BLaER1 treated with 17β-estradiol and CSF1 and Interleukin-3, amounts not matched to agents 10 nM and 100 nM (cell line): ENCODE results near the gene ITPKC.
A peak's percentile ranks its signal among the peaks of the same experiment; 100 is the strongest.

Experiments
- H3K27ac ChIP-seq, 11 experiments: shearing (Covaris generic); formaldehyde crosslinking; 2 replicates each; pipeline ENCODE4 v1.8.1; 2022
- H3K27me3 ChIP-seq, 11 experiments: shearing (Covaris generic); formaldehyde crosslinking; 2 replicates each; pipeline ENCODE4 v1.8.1; 2022
- H3K36me3 ChIP-seq, 11 experiments: shearing (Covaris generic); formaldehyde crosslinking; 2 replicates each; pipeline ENCODE4 v1.8.1; 2022
- H3K4me1 ChIP-seq, 10 experiments: shearing (Covaris generic); formaldehyde crosslinking; 2 replicates each; pipeline ENCODE4 v1.8.1; 2022
- H3K4me2 ChIP-seq, 11 experiments: shearing (Covaris generic); formaldehyde crosslinking; 2 replicates each; pipeline ENCODE4 v1.8.1; 2022
- H3K4me3 ChIP-seq, 10 experiments: shearing (Covaris generic); formaldehyde crosslinking; 2 replicates each; pipeline ENCODE4 v1.8.1; 2022
- H3K9ac ChIP-seq, 11 experiments: shearing (Covaris generic); formaldehyde crosslinking; 2 replicates each; pipeline ENCODE4 v1.8.1; 2022
- H3K9me3 ChIP-seq, 11 experiments: shearing (Covaris generic); formaldehyde crosslinking; replicated peaks in 1 of 11; 2 replicates each; pipeline ENCODE4 v1.8.1; 2022
- H4K20me1 ChIP-seq, 11 experiments: shearing (Covaris generic); formaldehyde crosslinking; 2 replicates each; pipeline ENCODE4 v1.8.1; 2022
- Cebpa-rat ChIP-seq, 11 experiments: shearing (Covaris generic); IDR thresholded peaks; 2 replicates each; pipeline ENCODE4 v1.8.1; 2022

The ITPKC gene

DNA sequence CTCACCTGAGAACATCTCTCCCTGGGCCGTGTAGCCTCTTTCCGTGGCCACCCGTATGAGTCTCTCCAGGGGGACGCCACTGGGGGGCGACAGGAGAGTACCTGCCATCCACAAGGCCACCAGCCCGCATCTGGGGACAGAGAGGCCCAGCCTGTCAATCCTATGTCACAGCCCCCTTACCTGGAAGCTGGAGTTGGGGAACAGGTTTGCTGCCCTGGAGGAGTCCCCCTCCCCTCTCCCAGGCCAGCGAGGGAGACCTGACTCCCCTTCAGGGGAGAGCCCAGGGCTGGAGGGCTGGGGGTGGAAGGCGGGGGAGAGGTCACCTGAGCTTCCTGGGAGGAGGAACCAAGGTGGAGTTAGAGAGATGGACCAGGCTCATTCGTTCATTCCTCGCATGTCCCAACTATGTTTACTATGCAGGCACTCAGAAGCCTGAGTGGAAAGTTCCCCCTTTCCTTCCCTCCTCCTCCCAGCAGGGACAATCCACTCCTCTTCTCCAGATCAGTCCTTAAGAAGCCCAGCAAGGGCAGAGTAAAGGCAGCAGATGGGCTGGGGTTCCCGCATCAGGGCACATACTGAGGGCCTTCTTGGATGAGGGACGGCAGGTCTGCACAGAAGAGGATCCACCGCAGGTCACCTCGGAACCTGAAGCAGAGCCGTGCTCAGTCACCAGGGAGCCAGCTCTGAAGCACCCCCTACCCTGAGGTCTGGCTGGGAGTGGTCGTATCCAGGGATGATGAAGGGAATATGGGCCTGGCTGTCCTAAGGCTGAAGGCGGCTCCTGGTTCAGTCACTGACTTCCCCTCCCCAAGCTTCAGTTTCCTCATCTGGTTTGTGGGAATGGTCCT is 27.9 kb downstream of the ITPKC start:
- Histone ChIP-seq H3K9me3 (no peaks in the 10 kb centered on the region), H3K9ac (no peak overlapping the region; a peak in 3 of 22 replicates), H3K27me3 (no peaks in the 10 kb centered on the region), H3K4me1 (peaks cover 15 to 34% (median 24%) of the 10 kb centered on the region in 10 experiments), H3K4me3 (no peak overlapping the region), H3K36me3 (peaks cover 0 to 22% (median 3%) of the 10 kb centered on the region in 11 experiments; a peak in 8 of 22 replicates), H3K4me2 (no peak overlapping the region), H4K20me1 (no peaks in the 10 kb centered on the region), H3K27ac (no peak overlapping the region)
- TF ChIP-seq Cebpa-rat (IDR thresholded peaks at IDR 0.05), result no peak

GRCh38 chr19:40745402-40745780 is 28.5 kb downstream of the ITPKC start:
- H3K36me3 ChIP-seq, result peaks cover 0 to 16% (median 0%) of the 10 kb centered on the region in 11 experiments; a peak in 5 of 22 replicates
- no peak overlapping the region for H3K9ac ChIP-seq
- H3K4me3 ChIP-seq, result no peak overlapping the region
- 0 out of 22 replicates have a peak, but pooled peaks of 2 of the 11 experiments have one; percentile 10 to 27 for TF ChIP-seq Cebpa-rat (IDR thresholded peaks at IDR 0.05)
- no peaks in the 10 kb centered on the region for H4K20me1 ChIP-seq
- no peak overlapping the region; a peak in 1 of 22 replicates for H3K4me2 ChIP-seq
- H3K27me3 ChIP-seq, result no peaks in the 10 kb centered on the region
- no peak overlapping the region for H3K27ac ChIP-seq
- H3K9me3 ChIP-seq, result no peaks in the 10 kb centered on the region
- H3K4me1 ChIP-seq, result peaks cover 19 to 37% (median 26%) of the 10 kb centered on the region in 10 experiments

- Histone ChIP-seq H3K27me3 (no peaks in the 10 kb centered on the region), H3K9me3 (no peaks in the 10 kb centered on the region), H3K4me1 (peaks cover 23 to 41% (median 31%) of the 10 kb centered on the region in 10 experiments), H4K20me1 (peaks cover 0 to 9% (median 3%) of the 10 kb centered on the region in 11 experiments; a peak in 10 of 22 replicates), H3K4me3 (no peak overlapping the region), H3K9ac (no peak overlapping the region), H3K36me3 (peaks cover 0 to 13% (median 4%) of the 10 kb centered on the region in 11 experiments; a peak in 6 of 22 replicates), H3K27ac (no peak overlapping the region; a peak in 1 of 22 replicates), H3K4me2 (peak overlapping the region in 3 of 11 experiments; percentile 93 to 96 (median 95); a peak in 2 of 22 replicates)
- no peak for TF ChIP-seq Cebpa-rat (IDR thresholded peaks at IDR 0.05)
These were observed 30.6 kb downstream of the ITPKC start for GRCh38 chr19:40747536-40747935.

DNA sequence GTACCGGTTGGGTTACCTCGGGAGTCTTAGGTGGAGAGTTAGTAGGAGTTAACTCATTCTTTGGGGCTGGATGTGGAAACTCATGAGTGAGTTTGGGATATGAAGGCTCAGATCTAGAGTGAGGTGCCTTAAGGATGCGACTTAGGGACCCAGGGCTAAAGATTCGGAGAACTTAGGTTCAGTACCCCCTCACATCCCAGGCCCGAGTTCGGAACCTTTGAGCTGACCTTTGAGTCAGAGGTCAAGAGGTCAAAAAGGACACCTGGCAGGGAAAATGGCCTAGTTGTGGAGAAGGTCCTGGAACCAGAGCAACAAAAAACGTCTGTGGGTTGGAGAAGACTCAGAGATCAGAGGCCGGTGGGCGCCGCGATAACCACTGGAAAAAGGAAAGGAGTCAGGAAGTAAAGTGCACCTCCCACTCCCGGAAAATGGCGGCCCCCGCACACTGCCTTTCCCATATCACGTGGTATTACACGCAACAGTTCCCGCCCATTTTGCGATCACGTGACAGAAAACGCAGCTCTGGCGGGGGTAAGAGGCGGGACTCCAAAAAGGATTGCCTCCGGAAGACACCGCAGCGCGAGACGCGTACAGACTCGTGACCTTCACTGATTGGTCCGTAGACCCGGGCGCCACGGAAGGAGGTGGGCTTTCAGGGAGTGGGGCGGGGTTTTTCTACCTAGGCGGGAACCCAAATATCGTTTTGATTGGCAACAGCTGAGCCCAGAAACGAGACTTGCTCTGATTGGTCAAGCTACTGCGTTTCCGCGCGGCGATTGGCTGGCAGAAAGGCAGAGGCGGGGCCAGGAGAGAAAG is 33.4 kb downstream of the ITPKC start, which contains the start of gene ACTMAP:
Gene ACTMAP, minus strand, starts transcription at position 420 of the 816 bp plus-strand sequence. CDS start 674 bp downstream, outside the sequence.
- Histone ChIP-seq H3K9ac (peak within 1 kb of the TSS; percentile 89 to 98 (median 96)), H3K27ac (peak within 1 kb of the TSS; percentile 90 to 98 (median 97)), H3K27me3 (no peaks in the 10 kb centered on the region), H3K4me1 (peaks cover 49 to 62% (median 56%) of the 10 kb centered on the region in 10 experiments), H3K4me3 (peak within 1 kb of the TSS; percentile 65 to 87 (median 80)), H3K4me2 (peak within 1 kb of the TSS; percentile 91 to 98 (median 94)), H3K9me3 (no peaks in the 10 kb centered on the region), H4K20me1 (peaks cover 14 to 37% (median 29%) of the 10 kb centered on the region in 11 experiments; a peak in 21 of 22 replicates), H3K36me3 (peaks cover 2 to 32% (median 27%) of the 10 kb centered on the region in 11 experiments; a peak in 20 of 22 replicates)
- TF ChIP-seq Cebpa-rat (IDR thresholded peaks at IDR 0.05), result no peak

DNA sequence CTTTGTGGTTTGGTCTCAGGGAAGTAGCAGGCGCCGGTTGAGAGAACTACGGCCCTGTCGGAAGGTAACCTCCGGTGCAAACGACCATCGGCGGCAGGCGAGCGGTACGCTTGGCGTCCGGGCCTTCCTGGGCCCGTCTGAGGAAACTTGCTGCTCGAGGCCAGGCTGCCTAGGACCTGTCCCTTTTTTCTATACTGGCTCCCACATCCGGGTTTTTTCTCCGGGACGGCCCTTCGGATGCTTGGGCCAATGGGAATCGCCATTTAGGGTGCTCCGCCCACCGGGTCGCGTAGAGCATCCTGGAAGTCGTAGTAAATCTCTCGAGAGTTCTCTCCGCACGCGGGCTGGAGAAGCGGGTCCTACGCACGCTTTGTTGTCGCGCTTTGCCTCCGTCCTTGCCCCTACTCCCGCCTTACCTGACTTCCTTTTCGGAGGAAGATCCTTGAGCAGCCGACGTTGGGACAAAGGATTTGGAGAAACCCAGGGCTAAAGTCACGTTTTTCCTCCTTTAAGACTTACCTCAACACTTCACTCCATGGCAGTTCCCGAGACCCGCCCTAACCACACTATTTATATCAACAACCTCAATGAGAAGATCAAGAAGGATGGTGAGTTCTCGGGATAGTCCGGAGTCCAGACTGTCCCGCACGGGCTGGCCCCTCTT is 34.1 kb downstream of the ITPKC start, which contains the start of gene SNRPA:
Gene SNRPA, plus strand, starts transcription at position 330 of the 664 bp plus-strand sequence. Its CDS starts 206 bp downstream, at position 536.
- Histone ChIP-seq H3K9me3 (no peaks in the 10 kb centered on the region), H3K4me2 (peak within 1 kb of the TSS; percentile 91 to 98 (median 94)), H3K36me3 (peaks cover 9 to 39% (median 35%) of the 10 kb centered on the region in 11 experiments; a peak in 21 of 22 replicates), H3K4me1 (peaks cover 56 to 69% (median 62%) of the 10 kb centered on the region in 10 experiments), H4K20me1 (peaks cover 21 to 44% (median 36%) of the 10 kb centered on the region in 11 experiments; a peak in 21 of 22 replicates), H3K9ac (peak within 1 kb of the TSS; percentile 89 to 98 (median 96)), H3K4me3 (peak within 1 kb of the TSS; percentile 65 to 87 (median 80)), H3K27me3 (no peaks in the 10 kb centered on the region), H3K27ac (peak within 1 kb of the TSS; percentile 90 to 98 (median 97))
- TF ChIP-seq Cebpa-rat (IDR thresholded peaks at IDR 0.05), result no peak

- TF ChIP-seq Cebpa-rat (IDR thresholded peaks at IDR 0.05), result no peak
- Histone ChIP-seq H3K36me3 (peaks cover 22 to 53% (median 47%) of the 10 kb centered on the region in 11 experiments), H3K9ac (peak overlapping the region; percentile 89 to 98 (median 96)), H3K4me3 (peak overlapping the region; percentile 65 to 87 (median 80)), H4K20me1 (peaks cover 34 to 57% (median 50%) of the 10 kb centered on the region in 11 experiments; a peak in 21 of 22 replicates), H3K9me3 (no peaks in the 10 kb centered on the region), H3K27ac (peak overlapping the region; percentile 90 to 98 (median 97)), H3K4me2 (peak overlapping the region; percentile 76 to 94 (median 89)), H3K27me3 (no peaks in the 10 kb centered on the region), H3K4me1 (peaks cover 66 to 82% (median 72%) of the 10 kb centered on the region in 10 experiments)
These were observed 35.4 kb downstream of the ITPKC start for GRCh38 chr19:40752257-40752781.

GRCh38 chr19:40754611-40755247 is 37.8 kb downstream of the ITPKC start:
- peak overlapping the region; percentile 41 to 67 (median 58) for H3K9ac ChIP-seq
- H3K9me3 ChIP-seq, result no peaks in the 10 kb centered on the region
- peak overlapping the region; percentile 54 to 94 (median 87) for H3K4me2 ChIP-seq
- H4K20me1 ChIP-seq, result peaks cover 53 to 81% (median 74%) of the 10 kb centered on the region in 11 experiments; a peak in 21 of 22 replicates
- peaks cover 51 to 60% (median 55%) of the 10 kb centered on the region in 10 experiments for H3K4me1 ChIP-seq
- peaks cover 44 to 77% (median 71%) of the 10 kb centered on the region in 11 experiments for H3K36me3 ChIP-seq
- H3K27me3 ChIP-seq, result no peaks in the 10 kb centered on the region
- peak overlapping the region; percentile 3 to 58 (median 41); a peak in 16 of 22 replicates for H3K27ac ChIP-seq
- H3K4me3 ChIP-seq, result peak overlapping the region in 9 of 10 experiments; percentile 14 to 87 (median 44); a peak in 15 of 20 replicates
- TF ChIP-seq Cebpa-rat (IDR thresholded peaks at IDR 0.05), result peak in 1 of 11 experiments; percentile 44; a peak in 1 of 22 replicates
